CD14-positive monocyte (primary cell): ENCODE data around the gene SCAPER. TPM values are rescaled to one million over a fixed set of nuclear protein-coding genes. Genes with fewer than 3 reads are reported as not detected.

ENCODE experiments used
- DNase-seq, 3 donors: peaks; one replicate each; pipeline ENCODE4 v3.0.0-alpha.2; 2011 to 2022
- H2AFZ ChIP-seq: 2 replicates; pipeline ENCODE4 v1.6.0; 2012; ENCODE audit warnings: mild to moderate bottlenecking, low read depth, low read length, inconsistent platforms; ENCODE audit not compliant: insufficient read depth, poor library complexity, severe bottlenecking
- H3K27ac ChIP-seq, 2 donors: 1 replicate in 1 of 2; 2 replicates in 1 of 2; pipeline ENCODE4 v1.5.1; 2012 to 2013; ENCODE audit warnings: low read length in 2 of 2, control low read depth in 1 of 2, inconsistent platforms in 1 of 2, low read depth in 1 of 2, mild to moderate bottlenecking in 1 of 2
- H3K27me3 ChIP-seq, 2 donors: one replicate each; pipeline versions ENCODE4 v1.6.0 to v1.6.1; 2011 to 2013; ENCODE audit warnings: low read length in 2 of 2; ENCODE audit not compliant: control insufficient read depth in 2 of 2, insufficient read depth in 2 of 2
- H3K36me3 ChIP-seq, 2 donors: replicated peaks in 1 of 2; 1 replicate in 1 of 2; 2 replicates in 1 of 2; pipeline versions ENCODE4 v1.5.1 to v1.6.1; 2012 to 2013; ENCODE audit warnings: low read length in 2 of 2, control low read depth in 1 of 2, inconsistent platforms in 1 of 2, mild to moderate bottlenecking in 1 of 2; ENCODE audit not compliant: insufficient read depth in 2 of 2, control insufficient read depth in 1 of 2
- H3K4me1 ChIP-seq, 2 donors: 1 replicate in 1 of 2; 2 replicates in 1 of 2; pipeline versions ENCODE4 v1.5.1 to v1.6.1; 2012 to 2013; ENCODE audit warnings: low read length in 2 of 2, control low read depth in 1 of 2, inconsistent platforms in 1 of 2, mild to moderate bottlenecking in 1 of 2, moderate library complexity in 1 of 2; ENCODE audit not compliant: insufficient read depth in 2 of 2, control insufficient read depth in 1 of 2
- H3K4me2 ChIP-seq: replicated peaks from 2 replicates; pipeline ENCODE3; 2012; ENCODE audit warnings: low read length, moderate library complexity, mild to moderate bottlenecking; ENCODE audit not compliant: poor library complexity, severe bottlenecking; ENCODE audit errors: extremely low read depth
- H3K4me3 ChIP-seq, 3 experiments: fragments of 200-600 bp in 1 of 3; sonication (generic) in 1 of 3; replicated peaks in 1 of 3; 1 replicate in 2 of 3; 2 replicates in 1 of 3; pipeline ENCODE4 v1.5.1; 2011 to 2013; ENCODE audit warnings: low read length in 3 of 3, mild to moderate bottlenecking in 3 of 3, control low read depth in 2 of 3, low read depth in 2 of 3, inconsistent platforms in 1 of 3, moderate library complexity in 1 of 3
- H3K79me2 ChIP-seq: 2 replicates; pipeline ENCODE4 v1.6.0; 2012; ENCODE audit warnings: mild to moderate bottlenecking, control low read depth, inconsistent platforms, low read length, moderate library complexity; ENCODE audit not compliant: insufficient read depth
- H3K9ac ChIP-seq: 2 replicates; pipeline ENCODE4 v1.6.0; 2017; ENCODE audit warnings: low read length, mild to moderate bottlenecking; ENCODE audit not compliant: insufficient read depth, poor library complexity, severe bottlenecking
- H3K9me3 ChIP-seq, 2 donors: replicated peaks in 1 of 2; 1 replicate in 1 of 2; 2 replicates in 1 of 2; pipeline versions ENCODE4 v1.5.1 to v1.6.1; 2012 to 2013; ENCODE audit warnings: low read length in 2 of 2, control low read depth in 1 of 2; ENCODE audit not compliant: control insufficient read depth in 1 of 2, insufficient read depth in 1 of 2
- H4K20me1 ChIP-seq: 2 replicates; pipeline ENCODE4 v1.6.0; 2012; ENCODE audit warnings: mild to moderate bottlenecking, low read length, control low read depth, moderate library complexity; ENCODE audit not compliant: insufficient read depth
- H3K27ac Mint-ChIP-seq, 7 donors: one replicate each; pipeline ENCODE4 v1.8.0; 2020; ENCODE audit warnings: mild to moderate bottlenecking in 7 of 7, mixed read lengths in 7 of 7, moderate library complexity in 6 of 7, inconsistent platforms in 2 of 7
- H3K27me3 Mint-ChIP-seq, 3 donors: one replicate each; pipeline ENCODE4 v1.8.0; 2021 to 2022; ENCODE audit warnings: low read depth in 3 of 3, mild to moderate bottlenecking in 3 of 3, mixed read lengths in 3 of 3, moderate library complexity in 3 of 3, inconsistent platforms in 1 of 3
- H3K36me3 Mint-ChIP-seq, 2 donors: one replicate each; pipeline ENCODE4 v1.8.0; 2020; ENCODE audit warnings: mixed read lengths in 2 of 2, inconsistent platforms in 1 of 2, mild to moderate bottlenecking in 1 of 2
- H3K4me1 Mint-ChIP-seq: one replicate; pipeline ENCODE4 v1.8.0; 2020; ENCODE audit warnings: mild to moderate bottlenecking, mixed read lengths
- H3K4me3 Mint-ChIP-seq, 2 donors: one replicate each; pipeline ENCODE4 v1.8.0; 2020; ENCODE audit warnings: mild to moderate bottlenecking in 2 of 2, mixed read lengths in 2 of 2, moderate library complexity in 1 of 2
- H3K9me3 Mint-ChIP-seq, 7 donors: one replicate each; pipeline ENCODE4 v1.8.0; 2020 to 2022; ENCODE audit warnings: mixed read lengths in 7 of 7, mild to moderate bottlenecking in 6 of 7, moderate library complexity in 6 of 7, inconsistent platforms in 2 of 7
- intact Hi-C, 2 donors: fragments of 100-400 bp; cut with micrococcal nuclease; formaldehyde crosslinking; loops; one replicate each; pipeline versions ENCODE4 v1.15.0 to v1.15.1; 2023
- polyA plus RNA-seq, 3 donors: library from polyadenylated mRNA; depleted of rRNA in 1 of 3; unstranded in 2 of 3; stranded (reverse) in 1 of 3; fragments of 300-500 nt in 2 of 3; fragments of >200 nt in 1 of 3; fragmentation: Illumina TruSeq in 2 of 3; gene quantifications; 1 replicate in 2 of 3; 2 replicates in 1 of 3; pipeline ENCODE4 v1.2.3, GENCODE V29; 2012 to 2021
- TF ChIP-seq, protein P1 (sequence below): fragments of 200-600 bp; IDR thresholded peaks from one replicate; pipeline ENCODE4 v1.8.0; 2022; ENCODE audit warnings: antibody characterized with exemption, mild to moderate bottlenecking

The SCAPER gene
- polyA plus RNA-seq, 3 donors: 2.5 to 5.4 (median 4.2) TPM

DNA sequence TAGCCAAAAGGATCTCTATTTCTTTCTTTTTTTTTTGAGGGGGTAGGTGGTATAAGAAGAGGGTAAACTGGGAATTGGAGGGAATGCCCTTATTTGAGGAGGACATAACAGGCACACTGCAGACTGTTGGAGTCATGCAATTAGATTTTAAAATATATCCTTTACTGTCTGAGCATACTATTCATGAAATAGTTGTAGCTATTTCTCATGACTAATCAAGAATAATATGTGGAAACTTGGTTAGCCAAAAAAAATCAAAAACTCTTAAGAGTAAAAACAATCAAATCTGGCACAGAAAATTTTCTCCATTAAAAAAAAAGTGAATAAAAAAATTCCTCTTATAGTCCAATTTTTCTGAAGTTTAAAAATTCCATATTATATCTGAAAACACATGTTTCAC lies 174.9 kb downstream of the SCAPER start:
- Histone ChIP-seq H3K9me3 (no peaks in the 10 kb centered on the region), H3K4me2 (no peak overlapping the region), H4K20me1 (no peaks in the 10 kb centered on the region), H3K36me3 (peaks cover 9 to 33% of the 10 kb centered on the region in 2 donors), H3K4me1 (no peaks in the 10 kb centered on the region), H3K27ac (no peak overlapping the region), H3K9ac (no peak overlapping the region), H3K27me3 (no peaks in the 10 kb centered on the region), H3K4me3 (no peak overlapping the region), H3K79me2 (no peaks in the 10 kb centered on the region), H2AFZ (no peak overlapping the region)
- Mint-ChIP-seq H3K27me3 (no peaks in the 10 kb centered on the region), H3K4me1 (no peaks in the 10 kb centered on the region), H3K36me3 (peaks cover 48 to 55% of the 10 kb centered on the region in 2 donors), H3K4me3 (no peak overlapping the region), H3K9me3 (peaks cover 5 to 12% (median 6%) of the 10 kb centered on the region in 7 donors), H3K27ac (no peak overlapping the region)
- intact Hi-C loops: no loop called here
- TF ChIP-seq, protein P1, sequence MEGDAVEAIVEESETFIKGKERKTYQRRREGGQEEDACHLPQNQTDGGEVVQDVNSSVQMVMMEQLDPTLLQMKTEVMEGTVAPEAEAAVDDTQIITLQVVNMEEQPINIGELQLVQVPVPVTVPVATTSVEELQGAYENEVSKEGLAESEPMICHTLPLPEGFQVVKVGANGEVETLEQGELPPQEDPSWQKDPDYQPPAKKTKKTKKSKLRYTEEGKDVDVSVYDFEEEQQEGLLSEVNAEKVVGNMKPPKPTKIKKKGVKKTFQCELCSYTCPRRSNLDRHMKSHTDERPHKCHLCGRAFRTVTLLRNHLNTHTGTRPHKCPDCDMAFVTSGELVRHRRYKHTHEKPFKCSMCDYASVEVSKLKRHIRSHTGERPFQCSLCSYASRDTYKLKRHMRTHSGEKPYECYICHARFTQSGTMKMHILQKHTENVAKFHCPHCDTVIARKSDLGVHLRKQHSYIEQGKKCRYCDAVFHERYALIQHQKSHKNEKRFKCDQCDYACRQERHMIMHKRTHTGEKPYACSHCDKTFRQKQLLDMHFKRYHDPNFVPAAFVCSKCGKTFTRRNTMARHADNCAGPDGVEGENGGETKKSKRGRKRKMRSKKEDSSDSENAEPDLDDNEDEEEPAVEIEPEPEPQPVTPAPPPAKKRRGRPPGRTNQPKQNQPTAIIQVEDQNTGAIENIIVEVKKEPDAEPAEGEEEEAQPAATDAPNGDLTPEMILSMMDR: no peak
- DNase-seq: no peak

DNA sequence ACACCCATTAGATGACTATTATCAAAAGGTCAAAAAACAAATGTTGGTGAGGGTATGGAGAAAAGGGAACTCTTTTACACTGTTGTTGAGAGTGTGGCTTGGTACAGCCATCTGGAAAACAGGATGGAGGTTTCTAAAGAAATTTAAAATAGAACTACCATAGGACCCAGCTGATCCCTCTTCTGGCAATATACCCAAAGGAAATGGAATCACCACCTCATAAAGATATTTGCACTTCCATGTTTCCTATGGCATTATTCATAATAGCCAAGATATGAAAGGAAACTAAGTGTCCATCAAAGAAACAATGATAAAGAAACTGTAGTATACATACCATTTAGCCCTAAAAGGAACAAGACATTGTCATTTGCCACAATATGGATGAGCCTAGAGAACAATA lies 186.3 kb downstream of the SCAPER start:
- H2AFZ ChIP-seq: no peak overlapping the region
- peaks cover 0 to 12% of the 10 kb centered on the region in 2 donors for H3K9me3 ChIP-seq
- no peak overlapping the region for H3K27ac ChIP-seq
- no peaks in the 10 kb centered on the region for H3K27me3 ChIP-seq
- no peak overlapping the region for H3K27ac Mint-ChIP-seq
- no peaks in the 10 kb centered on the region for H3K4me1 Mint-ChIP-seq
- peaks cover 21 to 22% of the 10 kb centered on the region in 2 donors for H3K36me3 Mint-ChIP-seq
- DNase-seq: no peak
- H3K27me3 Mint-ChIP-seq: no peaks in the 10 kb centered on the region
- H3K4me1 ChIP-seq: no peaks in the 10 kb centered on the region
- no peaks in the 10 kb centered on the region for H3K79me2 ChIP-seq
- no peak overlapping the region for H3K4me3 ChIP-seq
- H3K4me2 ChIP-seq: no peak overlapping the region
- no peaks in the 10 kb centered on the region for H4K20me1 ChIP-seq
- H3K36me3 ChIP-seq: peaks cover 3 to 22% of the 10 kb centered on the region in 2 donors
- H3K9ac ChIP-seq: no peak overlapping the region
- TF ChIP-seq, protein P1: no peak
- H3K9me3 Mint-ChIP-seq: peaks cover 20 to 36% (median 23%) of the 10 kb centered on the region in 7 donors
- H3K4me3 Mint-ChIP-seq: no peak overlapping the region
- intact Hi-C loops: no loop called here
